Sigmoid colon (tissue), 7 donors: Measurements from ENCODE around the gene CDON. TPM values are rescaled to one million over a fixed set of nuclear protein-coding genes. Genes with fewer than 3 reads are reported as not detected.

Source experiments
- DNase-seq: peaks from one replicate; pipeline ENCODE4 v3.0.0-alpha.2; 2019
- H3K27ac ChIP-seq, 4 donors: fragments of 200-600 bp; sonication (generic); one replicate each; pipeline ENCODE4 v1.5.1; 2016 to 2019; ENCODE audit warnings: mild to moderate bottlenecking in 1 of 4
- H3K27me3 ChIP-seq, 3 donors: fragments of 200-600 bp; sonication (generic); one replicate each; pipeline ENCODE4 v1.5.1; 2019; ENCODE audit warnings: mild to moderate bottlenecking in 1 of 3
- H3K36me3 ChIP-seq, 4 donors: fragments of 200-600 bp; sonication (generic); one replicate each; pipeline ENCODE4 v1.5.1; 2016 to 2019
- H3K4me1 ChIP-seq, 4 donors: fragments of 200-600 bp; sonication (generic); one replicate each; pipeline ENCODE4 v1.5.1; 2017 to 2019
- H3K4me3 ChIP-seq, 4 donors: fragments of 200-600 bp; sonication (generic); one replicate each; pipeline ENCODE4 v1.5.1; 2017 to 2019; ENCODE audit warnings: mild to moderate bottlenecking in 2 of 4, moderate library complexity in 1 of 4
- H3K9me3 ChIP-seq, 4 donors: fragments of 200-600 bp in 3 of 4; sonication (generic) in 3 of 4; one replicate each; pipeline versions ENCODE4 v1.5.1 to v1.6.1; 2013 to 2019
- EP300 ChIP-seq, 4 donors: sonication (generic); formaldehyde crosslinking; IDR thresholded peaks; one replicate each; pipeline ENCODE4 v1.6.1; 2017; ENCODE audit warnings: antibody characterized with exemption in 4 of 4
- POLR2A ChIP-seq, 2 donors: fragments of 450-650 bp; IDR thresholded peaks; one replicate each; pipeline ENCODE4 v1.6.1; 2016; ENCODE audit warnings: antibody characterized with exemption in 2 of 2, mild to moderate bottlenecking in 2 of 2, moderate library complexity in 2 of 2
- POLR2AphosphoS5 ChIP-seq, 4 donors: sonication (generic); formaldehyde crosslinking; IDR thresholded peaks; one replicate each; pipeline ENCODE4 v1.6.1; 2017; ENCODE audit warnings: antibody characterized with exemption in 4 of 4
- WGBS, 2 donors: extraction: QIAGEN DNeasy Blood & Tissue Kit; methylation state at CpG; one replicate each; pipeline ENCODE4 v1.1.7; 2013; 5-methylcytosine and 5-hydroxymethylcytosine counted together
- intact Hi-C: fragments of 100-400 bp; cut with DNase I; formaldehyde crosslinking; loops from one replicate; pipeline ENCODE4 v1.15.1; 2023
- polyA plus RNA-seq, 3 donors: library from polyadenylated mRNA; stranded (reverse); fragments of 200-250 nt; gene quantifications; one replicate each; pipeline ENCODE4 v1.2.3, GENCODE V29; 2013
- total RNA-seq, 4 donors: library from RNA; depleted of rRNA; stranded (reverse); fragments of >200 nt; gene quantifications; one replicate each; pipeline ENCODE4 v1.1.0, GENCODE V29; 2016
- TF ChIP-seq, protein P1 (sequence below), 4 experiments: fragments of 450-650 bp in 3 of 4; fragments of 200-600 bp in 1 of 4; IDR thresholded peaks; one replicate each; pipeline ENCODE4 v1.5.1; 2016 to 2019; ENCODE audit warnings: antibody characterized with exemption in 4 of 4, mild to moderate bottlenecking in 3 of 4, moderate library complexity in 2 of 4
- donor health status: healthy with polysubstance abuse.
- donor health status: Bipolar disorder and iron deficiency.
- donor health status: healthy.

The CDON gene
- total and polyA plus RNA-seq, 7 donors = under 0.01 to 88.1 (median 48.9) TPM

DNA sequence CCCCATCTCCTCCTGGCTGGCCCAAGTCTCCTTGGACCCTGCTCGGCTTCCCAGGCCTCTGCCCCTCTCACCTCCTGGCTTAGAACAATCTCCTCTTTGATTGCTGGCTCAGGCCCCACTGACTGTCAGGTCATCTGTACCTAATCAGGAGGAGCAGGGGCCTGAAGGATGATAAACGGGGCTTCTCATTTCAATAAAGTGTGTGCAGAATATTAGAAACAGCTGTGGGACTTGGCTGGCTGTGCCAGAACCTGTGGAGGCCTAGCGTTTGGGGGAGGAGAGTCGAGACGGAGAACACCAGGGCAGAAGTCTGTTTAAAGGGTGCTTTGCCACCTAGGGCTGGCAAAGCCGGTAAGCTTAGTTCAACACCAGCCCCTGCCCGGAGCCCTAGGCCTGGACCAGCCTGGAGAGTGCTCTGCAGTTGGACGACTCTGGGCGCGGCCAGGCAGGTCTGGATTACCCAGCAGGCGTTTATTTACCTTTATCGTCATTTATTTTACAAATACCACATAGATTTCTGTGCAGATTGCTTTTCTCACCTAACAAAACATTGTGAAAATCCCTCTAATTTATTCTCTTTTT, 127.0 kb downstream of the CDON start:
- Histone ChIP-seq H3K4me1 (peaks cover 0 to 42% (median 25%) of the 10 kb centered on the region in 4 donors), H3K9me3 (no peaks in the 10 kb centered on the region), H3K36me3 (no peaks in the 10 kb centered on the region), H3K4me3 (no peak overlapping the region), H3K27me3 (no peaks in the 10 kb centered on the region), H3K27ac (peak overlapping the region in 1 of 4 donors; percentile 1)
- intact Hi-C loops = no loop called here
- TF ChIP-seq POLR2A (IDR thresholded peaks at IDR 0.05) (no peak), POLR2AphosphoS5 (IDR thresholded peaks at IDR 0.05) (peak in 2 of 4 donors; percentile 24 to 34)
- DNase-seq = peak; percentile 62
- 52 to 71% methylated on average over 12 of the region's 12 CpGs for WGBS, 2 donors

DNA sequence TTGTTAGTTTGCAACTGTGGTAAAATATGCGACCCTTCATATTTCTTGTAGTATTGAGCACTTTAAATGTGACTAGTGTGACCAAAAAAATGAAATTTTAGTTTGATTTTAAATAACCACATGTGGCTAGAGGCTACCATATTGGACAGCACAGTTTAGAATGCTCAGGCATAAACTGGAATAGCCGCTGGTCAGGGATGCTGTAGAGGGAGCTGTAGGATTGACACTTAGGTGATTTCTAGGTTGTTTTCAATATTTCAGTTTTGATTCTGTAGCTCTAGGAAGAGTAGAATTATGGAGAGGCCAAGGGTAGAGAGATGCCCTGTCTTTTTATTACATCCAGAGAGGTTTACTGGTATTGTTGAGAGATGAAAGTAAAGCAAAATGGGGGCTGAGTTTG, 127.6 kb downstream of the CDON start:
- Histone ChIP-seq H3K4me3 (no peak overlapping the region), H3K36me3 (no peaks in the 10 kb centered on the region), H3K9me3 (no peaks in the 10 kb centered on the region), H3K27ac (no peak overlapping the region), H3K27me3 (no peaks in the 10 kb centered on the region), H3K4me1 (peaks cover 0 to 42% (median 25%) of the 10 kb centered on the region in 4 donors)
- TF ChIP-seq EP300 (IDR thresholded peaks at IDR 0.05) (no peak), POLR2AphosphoS5 (IDR thresholded peaks at IDR 0.05) (no peak), POLR2A (IDR thresholded peaks at IDR 0.05) (no peak)
- TF ChIP-seq, protein P1, sequence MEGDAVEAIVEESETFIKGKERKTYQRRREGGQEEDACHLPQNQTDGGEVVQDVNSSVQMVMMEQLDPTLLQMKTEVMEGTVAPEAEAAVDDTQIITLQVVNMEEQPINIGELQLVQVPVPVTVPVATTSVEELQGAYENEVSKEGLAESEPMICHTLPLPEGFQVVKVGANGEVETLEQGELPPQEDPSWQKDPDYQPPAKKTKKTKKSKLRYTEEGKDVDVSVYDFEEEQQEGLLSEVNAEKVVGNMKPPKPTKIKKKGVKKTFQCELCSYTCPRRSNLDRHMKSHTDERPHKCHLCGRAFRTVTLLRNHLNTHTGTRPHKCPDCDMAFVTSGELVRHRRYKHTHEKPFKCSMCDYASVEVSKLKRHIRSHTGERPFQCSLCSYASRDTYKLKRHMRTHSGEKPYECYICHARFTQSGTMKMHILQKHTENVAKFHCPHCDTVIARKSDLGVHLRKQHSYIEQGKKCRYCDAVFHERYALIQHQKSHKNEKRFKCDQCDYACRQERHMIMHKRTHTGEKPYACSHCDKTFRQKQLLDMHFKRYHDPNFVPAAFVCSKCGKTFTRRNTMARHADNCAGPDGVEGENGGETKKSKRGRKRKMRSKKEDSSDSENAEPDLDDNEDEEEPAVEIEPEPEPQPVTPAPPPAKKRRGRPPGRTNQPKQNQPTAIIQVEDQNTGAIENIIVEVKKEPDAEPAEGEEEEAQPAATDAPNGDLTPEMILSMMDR (IDR thresholded peaks at IDR 0.05) = no peak
- intact Hi-C loops = no loop called here
- no peak for DNase-seq
- 93 to 96% methylated on average over 2 of the region's 2 CpGs for WGBS, 2 donors

DNA sequence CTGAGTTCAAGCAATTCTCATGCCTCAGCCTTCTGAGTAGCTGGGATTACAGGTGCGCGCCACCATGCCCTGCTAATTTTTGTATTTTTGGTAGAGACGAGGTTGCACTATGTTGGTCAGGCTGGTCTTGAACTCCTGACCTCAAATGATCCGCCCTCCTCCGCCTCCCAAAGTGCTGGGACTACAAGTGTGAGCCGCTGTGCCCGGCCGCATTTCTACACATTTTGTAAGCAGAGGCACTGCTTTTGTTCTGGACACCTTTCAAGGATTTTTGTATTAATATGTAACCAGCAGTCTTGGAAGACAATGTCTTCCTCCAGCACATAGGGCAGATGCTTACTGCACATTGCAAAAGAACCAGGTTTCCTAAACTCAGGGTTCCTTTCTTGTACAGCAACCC, 128.2 kb downstream of the CDON start:
- H3K4me3 ChIP-seq = no peak overlapping the region
- H3K27ac ChIP-seq = no peak overlapping the region
- intact Hi-C loops = no loop called here
- H3K9me3 ChIP-seq = no peaks in the 10 kb centered on the region
- TF ChIP-seq EP300 (IDR thresholded peaks at IDR 0.05) (no peak), POLR2A (IDR thresholded peaks at IDR 0.05) (no peak), POLR2AphosphoS5 (IDR thresholded peaks at IDR 0.05) (no peak)
- no peak for DNase-seq
- 90 to 96% methylated on average over 8 of the region's 8 CpGs for WGBS, 2 donors
- H3K36me3 ChIP-seq = no peaks in the 10 kb centered on the region
- H3K4me1 ChIP-seq = peaks cover 0 to 42% (median 25%) of the 10 kb centered on the region in 4 donors
- H3K27me3 ChIP-seq = no peaks in the 10 kb centered on the region

DNA sequence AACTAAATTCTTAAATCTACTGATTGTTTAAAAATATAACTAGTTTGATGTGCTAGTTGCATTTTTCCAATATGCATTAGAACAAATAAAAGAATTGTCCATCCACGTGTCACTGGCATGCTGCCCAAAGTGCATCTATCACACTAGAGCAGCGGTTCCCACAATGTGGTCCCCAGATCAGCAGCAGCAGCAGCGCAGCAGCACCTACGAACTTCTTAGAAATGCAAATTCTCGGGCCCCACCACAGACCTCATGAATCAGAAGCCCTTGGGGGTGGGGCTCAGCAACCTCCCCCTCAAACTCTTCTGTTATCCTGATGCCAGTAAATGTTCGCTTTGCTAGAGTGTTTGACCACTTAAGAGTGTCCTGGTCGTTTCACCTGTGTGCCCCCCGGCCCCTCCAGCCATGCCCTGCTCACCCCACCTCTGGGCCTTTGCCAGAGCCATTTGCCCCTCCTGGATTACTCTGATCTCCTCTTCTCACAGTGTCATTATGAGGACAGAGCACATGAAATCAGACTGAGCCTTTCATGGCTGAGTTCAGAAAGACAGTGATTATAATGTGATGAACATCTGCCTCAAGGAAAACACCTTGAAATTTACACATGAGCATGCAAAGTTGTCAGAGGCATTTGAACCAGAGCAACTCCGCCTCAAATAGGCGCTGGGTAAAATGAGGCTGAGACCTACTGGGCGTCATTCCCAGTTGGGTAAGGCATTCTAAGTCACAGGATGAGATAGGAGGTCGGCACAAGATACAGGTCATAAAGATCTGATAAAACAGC, 129.4 kb downstream of the CDON start:
- DNase-seq = no peak
- WGBS, 2 donors = 66 to 68% methylated on average over 12 of the region's 12 CpGs
- Histone ChIP-seq H3K36me3 (no peaks in the 10 kb centered on the region), H3K27me3 (no peaks in the 10 kb centered on the region), H3K27ac (no peak overlapping the region), H3K9me3 (no peaks in the 10 kb centered on the region), H3K4me3 (no peak overlapping the region), H3K4me1 (peaks cover 0 to 29% (median 18%) of the 10 kb centered on the region in 4 donors)
- TF ChIP-seq POLR2AphosphoS5 (IDR thresholded peaks at IDR 0.05) = no peak
- intact Hi-C loops = no loop called here

DNA sequence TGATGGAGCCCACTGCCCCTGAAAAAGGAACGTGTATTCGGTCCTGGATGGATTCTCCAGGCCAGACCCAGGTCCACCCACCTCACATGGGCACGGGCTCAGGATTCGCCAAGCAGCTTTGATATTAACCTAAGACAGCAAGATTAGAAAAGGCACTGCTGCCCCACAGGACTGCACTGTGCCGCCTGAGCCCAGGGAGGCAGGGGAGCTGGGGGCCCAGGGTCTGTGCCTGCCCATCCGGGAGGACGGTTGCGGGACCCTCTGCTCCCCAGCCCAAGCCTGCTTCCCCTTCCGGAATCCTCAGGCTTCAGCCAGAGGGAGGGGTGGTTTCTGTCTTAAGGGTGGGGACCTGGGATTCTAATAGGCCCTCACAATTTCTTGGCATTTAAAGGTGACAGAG, 130.4 kb downstream of the CDON start:
- no peak for DNase-seq
- TF ChIP-seq EP300 (IDR thresholded peaks at IDR 0.05) = no peak
- TF ChIP-seq, protein P1 (IDR thresholded peaks at IDR 0.05) = no peak
- TF ChIP-seq POLR2A (IDR thresholded peaks at IDR 0.05) = no peak
- TF ChIP-seq POLR2AphosphoS5 (IDR thresholded peaks at IDR 0.05) = no peak
- H3K27me3 ChIP-seq = no peaks in the 10 kb centered on the region
- H3K4me1 ChIP-seq = peaks cover 0 to 29% (median 16%) of the 10 kb centered on the region in 4 donors
- WGBS, 2 donors = 84 to 85% methylated on average over 9 of the region's 9 CpGs
- no peak overlapping the region for H3K4me3 ChIP-seq
- intact Hi-C loops = no loop called here
- H3K9me3 ChIP-seq = no peaks in the 10 kb centered on the region
- H3K36me3 ChIP-seq = no peaks in the 10 kb centered on the region
- H3K27ac ChIP-seq = no peak overlapping the region

DNA sequence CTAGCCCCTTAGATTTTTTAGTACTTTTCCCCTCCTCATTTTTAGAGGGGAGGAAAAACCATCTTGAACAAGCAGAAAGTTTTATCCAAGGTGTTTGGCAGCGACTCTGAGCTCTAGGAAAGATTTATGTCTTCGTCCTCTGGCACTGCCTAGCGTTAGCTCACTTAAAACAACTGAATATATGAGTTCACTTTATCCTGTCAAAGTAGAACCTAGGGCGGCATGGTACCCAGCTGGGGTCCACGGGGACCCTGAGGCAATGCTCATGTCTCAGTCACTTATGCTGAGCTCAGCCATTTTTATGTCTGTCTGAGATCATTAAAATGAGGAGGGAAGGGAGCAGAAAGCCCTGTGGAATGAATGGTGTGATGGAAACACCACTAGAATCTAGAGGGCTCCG, 131.0 kb downstream of the CDON start:
- intact Hi-C loops = no loop called here
- Histone ChIP-seq H3K27me3 (no peaks in the 10 kb centered on the region), H3K9me3 (no peaks in the 10 kb centered on the region), H3K27ac (peak overlapping the region in 1 of 4 donors; percentile 30), H3K4me3 (no peak overlapping the region), H3K4me1 (peaks cover 0 to 29% (median 16%) of the 10 kb centered on the region in 4 donors), H3K36me3 (no peaks in the 10 kb centered on the region)
- TF ChIP-seq POLR2AphosphoS5 (IDR thresholded peaks at IDR 0.05) (peak in 1 of 4 donors; percentile 36), EP300 (IDR thresholded peaks at IDR 0.05) (no peak), POLR2A (IDR thresholded peaks at IDR 0.05) (no peak)
- TF ChIP-seq, protein P1 (IDR thresholded peaks at IDR 0.05) = no peak
- DNase-seq = no peak
- 67 to 72% methylated on average over 6 of the region's 6 CpGs for WGBS, 2 donors
